Measurements from ENCODE around the gene EDEM3.

The EDEM3 gene

GRCh38 chr1:184665360-184665759, 89.3 kb downstream of the EDEM3 start:
- no peak for DNase-seq

GRCh38 chr1:184664661-184665060, 90.0 kb downstream of the EDEM3 start:
- no peak for DNase-seq

- DNase-seq = peak in 1 of 2 experiments; percentile 9
Observed at GRCh38 chr1:184664042-184664660, 90.5 kb downstream of the EDEM3 start.

- DNase-seq = no peak
Observed at GRCh38 chr1:184661801-184662200, 92.9 kb downstream of the EDEM3 start.

- DNase-seq = no peak
Observed at GRCh38 chr1:184660462-184661191, 94.0 kb downstream of the EDEM3 start.

GRCh38 chr1:184658055-184658454, 96.6 kb downstream of the EDEM3 start:
- DNase-seq = no peak

- no peak for DNase-seq
Observed at GRCh38 chr1:184656221-184656620, 98.4 kb downstream of the EDEM3 start.

GRCh38 chr1:184655185-184655584, 99.5 kb downstream of the EDEM3 start:
- DNase-seq = no peak

- DNase-seq = no peak
Observed at GRCh38 chr1:184650177-184650866, 104.3 kb downstream of the EDEM3 start.

GRCh38 chr1:184649451-184649888, 105.2 kb downstream of the EDEM3 start:
- DNase-seq = no peak

GRCh38 chr1:184648856-184649201, 105.8 kb downstream of the EDEM3 start:
- no peak for DNase-seq

GRCh38 chr1:184648160-184648855, 106.3 kb downstream of the EDEM3 start:
- no peak for DNase-seq

- no peak for DNase-seq
Observed at GRCh38 chr1:184647471-184647870, 107.2 kb downstream of the EDEM3 start.

GRCh38 chr1:184646824-184647223, 107.8 kb downstream of the EDEM3 start:
- DNase-seq = no peak

GRCh38 chr1:184646178-184646701, 108.4 kb downstream of the EDEM3 start:
- DNase-seq = no peak

GRCh38 chr1:184644771-184645170, 109.9 kb downstream of the EDEM3 start:
- no peak for DNase-seq

- DNase-seq = no peak
Observed at GRCh38 chr1:184643661-184644060, 111.0 kb downstream of the EDEM3 start.

GRCh38 chr1:184641894-184642293, 112.8 kb downstream of the EDEM3 start:
- DNase-seq = no peak

- DNase-seq = no peak
Observed at GRCh38 chr1:184640505-184640904, 114.2 kb downstream of the EDEM3 start.
